ENCODE measurements around the gene CD2BP2. TPM values are rescaled to one million over a fixed set of nuclear protein-coding genes. Genes with fewer than 3 reads are reported as not detected.
A peak's percentile ranks its signal among the peaks of the same experiment; 100 is the strongest.
"Not testable (repeated sequence)": the region's sequence is repeated elsewhere in the genome, so short reads cannot be mapped to it uniquely, and the experiment has no call there.

CD2BP2 gene
- total and polyA plus RNA-seq, 2 of the 13 experiments (the other 11 are each of a cell fraction or from before 2014, with no cell fraction given) = 24.9 to 54.6 TPM

GRCh38 chr16:30342751-30343490 is 12.2 kb downstream of the CD2BP2 start (continued):
- TF ChIP-seq, protein P1, sequence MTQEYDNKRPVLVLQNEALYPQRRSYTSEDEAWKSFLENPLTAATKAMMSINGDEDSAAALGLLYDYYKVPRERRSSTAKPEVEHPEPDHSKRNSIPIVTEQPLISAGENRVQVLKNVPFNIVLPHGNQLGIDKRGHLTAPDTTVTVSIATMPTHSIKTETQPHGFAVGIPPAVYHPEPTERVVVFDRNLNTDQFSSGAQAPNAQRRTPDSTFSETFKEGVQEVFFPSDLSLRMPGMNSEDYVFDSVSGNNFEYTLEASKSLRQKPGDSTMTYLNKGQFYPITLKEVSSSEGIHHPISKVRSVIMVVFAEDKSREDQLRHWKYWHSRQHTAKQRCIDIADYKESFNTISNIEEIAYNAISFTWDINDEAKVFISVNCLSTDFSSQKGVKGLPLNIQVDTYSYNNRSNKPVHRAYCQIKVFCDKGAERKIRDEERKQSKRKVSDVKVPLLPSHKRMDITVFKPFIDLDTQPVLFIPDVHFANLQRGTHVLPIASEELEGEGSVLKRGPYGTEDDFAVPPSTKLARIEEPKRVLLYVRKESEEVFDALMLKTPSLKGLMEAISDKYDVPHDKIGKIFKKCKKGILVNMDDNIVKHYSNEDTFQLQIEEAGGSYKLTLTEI (CRISPR knock-in tag; conservative IDR thresholded peaks at IDR 0.05) = no peak

- H4K20me1 ChIP-seq (ENCODE audit: insufficient read depth, low read length); H3K9ac ChIP-seq (ENCODE audit: insufficient read depth, low read depth, low read length); H3K4me3 ChIP-seq (replicated peaks in 1 of 3; ENCODE audit: insufficient read depth in 1 of 3, low read depth in 2 of 3, low read length in 3 of 3); H3K27ac ChIP-seq (ENCODE audit: extremely low read length, insufficient read depth, low read length); FAIRE-seq; H3K9me3 ChIP-seq (ENCODE audit: low read length); ATAC-seq; H3K4me2 ChIP-seq (ENCODE audit: low read depth, low read length); intact Hi-C loops (cut with micrococcal nuclease; ENCODE audit: unreplicated experiment); BruUV-seq (replicated peaks); CTCF ChIA-PET (ENCODE audit: low intra/inter-chr PET ratio, low total read pairs); H3K27me3 ChIP-seq (ENCODE audit: control insufficient read depth in 1 of 2, insufficient read depth in 2 of 2, low read length in 2 of 2); DNase-seq (ENCODE audit: low spot score); H2AFZ ChIP-seq (ENCODE audit: low read length): not testable (repeated sequence)
- Histone ChIP-seq H3K4me1 (ENCODE audit: insufficient read depth, low read length) (peaks cover 40% of the 10 kb centered on the region), H3K79me2 (ENCODE audit: insufficient read depth, low read length) (peaks cover 23% of the 10 kb centered on the region), H3K36me3 (replicated peaks in 1 of 2; ENCODE audit: control insufficient read depth in 1 of 2, insufficient read depth in 2 of 2, low read length in 2 of 2) (peaks cover 8 to 27% of the 10 kb centered on the region in 2 experiments; a peak in 4 of 5 replicates)
- 97% methylated on average over 8 of the region's 8 CpGs for WGBS (ENCODE audit: low lambda C conversion rate)
- in situ Hi-C loops (cut with HindIII; ENCODE audit: extremely low pct_ligation_motif_present, low pct_unique_long_range_greater_than_20kb) = loop anchor here (25.0 kb wide), 1 partner anchor 755 kb away; no protein-coding TSS in a partner anchor
- peak; percentile 20; the same call in 1 of the 2 replicates for TF ChIP-seq SMC3 (IDR thresholded peaks at IDR 0.05; ENCODE audit: low read length)
- POLR2A ChIA-PET = interaction anchor here (0.6 to 1.5 kb wide), 6 partner anchors 11 to 317 kb away, joined by 3 to 5 read pairs (median 3); partner anchors contain the start of genes CD2BP2 and ZNF771
Observed at GRCh38 chr16:30341971-30342370, 13.1 kb downstream of the CD2BP2 start.

- ChIA-PET POLR2A (interaction anchor here (1.3 kb wide), 1 partner anchor 67 kb away, joined by 3 read pairs; the partner anchor contains the start of gene ZNF771), CTCF (ENCODE audit: low intra/inter-chr PET ratio, low total read pairs) (no interaction called here)
- DNase-seq (ENCODE audit: low spot score) (no peak), FAIRE-seq (no peak), ATAC-seq (no peak)
- intact Hi-C loops (cut with micrococcal nuclease; ENCODE audit: unreplicated experiment) (no loop called here), in situ Hi-C loops (cut with HindIII; ENCODE audit: extremely low pct_ligation_motif_present, low pct_unique_long_range_greater_than_20kb) (loop anchor here (25.0 kb wide), 1 partner anchor 753 kb away; no protein-coding TSS in a partner anchor)
- Histone ChIP-seq H3K36me3 (replicated peaks in 1 of 2; ENCODE audit: control insufficient read depth in 1 of 2, insufficient read depth in 2 of 2, low read length in 2 of 2) (peaks cover 8 to 22% of the 10 kb centered on the region in 2 experiments; a peak in 3 of 5 replicates), H3K9me3 (ENCODE audit: low read length) (no peaks in the 10 kb centered on the region), H3K27me3 (ENCODE audit: control insufficient read depth in 1 of 2, insufficient read depth in 2 of 2, low read length in 2 of 2) (no peaks in the 10 kb centered on the region), H3K27ac (ENCODE audit: extremely low read length, insufficient read depth, low read length) (peak overlapping the region; percentile 13), H2AFZ (ENCODE audit: low read length) (no peak overlapping the region), H3K4me2 (ENCODE audit: low read depth, low read length) (no peak overlapping the region; the same call in 1 of the 2 replicates), H4K20me1 (ENCODE audit: insufficient read depth, low read length) (no peaks in the 10 kb centered on the region), H3K9ac (ENCODE audit: insufficient read depth, low read depth, low read length) (no peak overlapping the region), H3K4me1 (ENCODE audit: insufficient read depth, low read length) (peaks cover 46% of the 10 kb centered on the region), H3K79me2 (ENCODE audit: insufficient read depth, low read length) (peaks cover 33% of the 10 kb centered on the region), H3K4me3 (replicated peaks in 1 of 3; ENCODE audit: insufficient read depth in 1 of 3, low read depth in 2 of 3, low read length in 3 of 3) (no peak overlapping the region)
- BruUV-seq (replicated peaks) = no TSS peak
- WGBS (ENCODE audit: low lambda C conversion rate) = 97% methylated on average over 13 of the region's 13 CpGs
- TF ChIP-seq RBFOX2 (IDR thresholded peaks at IDR 0.05; ENCODE audit: low read depth, low read length) (no peak), MYPOP (CRISPR knock-in tag; IDR thresholded peaks at IDR 0.05) (no peak), ZNF121 (CRISPR knock-in tag; IDR thresholded peaks at IDR 0.05) (no peak), AKNA (CRISPR knock-in tag; IDR thresholded peaks at IDR 0.05; ENCODE audit: borderline replicate concordance) (no peak)
Observed at GRCh38 chr16:30340621-30341020, 14.5 kb downstream of the CD2BP2 start.
